B cell (primary cell): Measurements from ENCODE around the gene GULP1. TPM values are rescaled to one million over a fixed set of nuclear protein-coding genes. Genes with fewer than 3 reads are reported as not detected.

Source experiments
- ATAC-seq: fragments of 200-7000 bp; cut with Tn5 transposase; one replicate; pipeline ENCODE4 v1.10.0; 2021; ENCODE audit warnings: low read depth, mild to moderate bottlenecking, moderate number of reproducible peaks, moderate library complexity
- CTCF ChIA-PET: fragments of 350-600 bp; sonication (Branson Sonifier 250); formaldehyde crosslinking; loops from one replicate; lab custom pipeline; 2021; ENCODE audit warnings: antibody characterized with exemption, inconsistent platforms; lab: Charles Lee
- POLR2A ChIA-PET: fragments of 350-600 bp; sonication (Branson Sonifier 250); formaldehyde crosslinking; loops from one replicate; lab custom pipeline; 2021; ENCODE audit warnings: antibody characterized with exemption; lab: Charles Lee
- DNase-seq: peaks from one replicate; pipeline ENCODE4 v3.0.0; 2013
- H2AFZ ChIP-seq: 2 replicates; pipeline ENCODE4 v1.6.1; 2012; ENCODE audit warnings: mild to moderate bottlenecking, low read depth, low read length; ENCODE audit not compliant: insufficient read depth, poor library complexity, severe bottlenecking
- H3K27ac ChIP-seq, 2 donors: 1 replicate in 1 of 2; 2 replicates in 1 of 2; pipeline ENCODE4 v1.5.1; 2012 to 2013; ENCODE audit warnings: low read length in 2 of 2, mild to moderate bottlenecking in 2 of 2, moderate library complexity in 1 of 2
- H3K27me3 ChIP-seq, 4 experiments: fragments of 200-600 bp in 1 of 4; sonication (generic) in 1 of 4; replicated peaks in 1 of 4; 1 replicate in 2 of 4; 2 replicates in 2 of 4; pipeline versions ENCODE4 v1.6.1 to v1.7.0; 2013 to 2016; ENCODE audit warnings: low read length in 3 of 4, mild to moderate bottlenecking in 2 of 4, mixed read lengths in 1 of 4, moderate library complexity in 1 of 4; ENCODE audit not compliant: insufficient read depth in 4 of 4, control insufficient read depth in 3 of 4; ENCODE audit errors: control extremely low read depth in 1 of 4
- H3K36me3 ChIP-seq, 2 experiments: replicated peaks in 1 of 2; 1 replicate in 1 of 2; 2 replicates in 1 of 2; pipeline versions ENCODE4 v1.6.1 to v1.7.1; 2013; ENCODE audit warnings: low read length in 1 of 2; ENCODE audit not compliant: insufficient read depth in 2 of 2, control insufficient read depth in 1 of 2; ENCODE audit errors: control extremely low read depth in 1 of 2, extremely low read depth in 1 of 2
- H3K4me1 ChIP-seq, 2 donors: fragments of 200-600 bp in 1 of 2; sonication (generic) in 1 of 2; 1 replicate in 1 of 2; 2 replicates in 1 of 2; pipeline versions ENCODE4 v1.5.1 to v1.6.1; 2013 to 2017; ENCODE audit warnings: low read length in 2 of 2; ENCODE audit not compliant: control insufficient read depth in 2 of 2, insufficient read depth in 2 of 2
- H3K4me2 ChIP-seq: replicated peaks from 2 replicates; pipeline ENCODE3; 2012; ENCODE audit warnings: mild to moderate bottlenecking, low read depth, low read length; ENCODE audit not compliant: poor library complexity, severe bottlenecking
- H3K4me3 ChIP-seq, 5 experiments: fragments of 200-600 bp in 1 of 5; sonication (generic) in 1 of 5; 1 replicate in 3 of 5; 2 replicates in 2 of 5; pipeline versions ENCODE4 v1.5.1 to v1.7.0; 2011 to 2016; ENCODE audit warnings: low read length in 4 of 5, mild to moderate bottlenecking in 4 of 5, low read depth in 2 of 5, control low read depth in 1 of 5, moderate library complexity in 1 of 5; ENCODE audit not compliant: insufficient read depth in 1 of 5; ENCODE audit errors: control extremely low read depth in 1 of 5, extremely low read depth in 1 of 5
- H3K79me2 ChIP-seq: fragments of 200-600 bp; sonication (generic); one replicate; pipeline ENCODE4 v1.6.0; 2016; ENCODE audit warnings: low read length; ENCODE audit not compliant: control insufficient read depth, insufficient read depth
- H3K9ac ChIP-seq: fragments of 200-600 bp; sonication (generic); 2 replicates; pipeline ENCODE4 v1.6.1; 2017; ENCODE audit warnings: mild to moderate bottlenecking, low read length, moderate library complexity
- H3K9me3 ChIP-seq, 3 donors: one replicate each; pipeline versions ENCODE4 v1.6.1 to v1.7.1; 2013; ENCODE audit warnings: low read length in 2 of 3; ENCODE audit not compliant: control insufficient read depth in 2 of 3, insufficient read depth in 1 of 3; ENCODE audit errors: control extremely low read depth in 1 of 3
- H4K20me1 ChIP-seq: 2 replicates; pipeline ENCODE4 v1.6.0; 2012; ENCODE audit warnings: mild to moderate bottlenecking, low read length; ENCODE audit not compliant: insufficient read depth, control insufficient read depth, poor library complexity, severe bottlenecking
- H3K27ac Mint-ChIP-seq: one replicate; pipeline ENCODE4 v1.8.0; 2021; ENCODE audit warnings: mixed read lengths
- H3K27me3 Mint-ChIP-seq: one replicate; pipeline ENCODE4 v1.8.0; 2021; ENCODE audit warnings: mixed read lengths
- H3K4me1 Mint-ChIP-seq: one replicate; pipeline ENCODE4 v1.8.0; 2021; ENCODE audit warnings: mixed read lengths
- H3K4me3 Mint-ChIP-seq: one replicate; pipeline ENCODE4 v1.8.0; 2021; ENCODE audit warnings: mixed read lengths
- H3K9me3 Mint-ChIP-seq: one replicate; pipeline ENCODE4 v1.8.0; 2022; ENCODE audit warnings: mixed read lengths; ENCODE audit not compliant: insufficient read depth
- CTCF ChIP-seq: fragments of 200-600 bp; IDR thresholded peaks from one replicate; pipeline ENCODE4 v1.8.0; 2022; ENCODE audit warnings: antibody characterized with exemption, mild to moderate bottlenecking
- EZH2 ChIP-seq: IDR thresholded peaks from 2 replicates; pipeline ENCODE4 v1.6.1; 2012; ENCODE audit warnings: borderline replicate concordance, low read depth, mild to moderate bottlenecking, moderate library complexity, low read length; ENCODE audit not compliant: insufficient read depth, poor library complexity, severe bottlenecking
- WGBS: methylation state at CpG from one replicate; pipeline ENCODE4 v1.1.5; 2013; ENCODE audit warnings: missing lambda C conversion rate; ENCODE audit not compliant: insufficient coverage; 5-methylcytosine and 5-hydroxymethylcytosine counted together
- intact Hi-C: fragments of 100-400 bp; cut with micrococcal nuclease; formaldehyde crosslinking; loops from one replicate; pipeline ENCODE4 v1.10.0; 2022
- polyA plus RNA-seq: library from polyadenylated mRNA; depleted of rRNA; stranded (reverse); fragments of >200 nt; gene quantifications from 2 replicates; pipeline ENCODE4 v1.2.3, GENCODE V29; 2012
- total RNA-seq, 2 donors: library from RNA; stranded (reverse); fragments of 120-200 nt in 1 of 2; gene quantifications; 1 replicate in 1 of 2; 2 replicates in 1 of 2; pipeline versions ENCODE4 v1.2.3 to v1.2.4, GENCODE V29; 2013 to 2022

Gene GULP1
- total and polyA plus RNA-seq, 2 donors (not counting 1 experiment from before 2014, with no cell fraction given): not detected

GRCh38 chr2:188527581-188527993 lies 235.9 kb downstream of the GULP1 start:
- Histone ChIP-seq H2AFZ (no peak overlapping the region), H3K9ac (no peak overlapping the region), H3K4me3 (no peak overlapping the region), H3K27ac (no peak overlapping the region), H3K27me3 (no peaks in the 10 kb centered on the region), H3K4me2 (no peak overlapping the region), H3K36me3 (no peaks in the 10 kb centered on the region), H3K4me1 (no peaks in the 10 kb centered on the region), H3K9me3 (no peaks in the 10 kb centered on the region), H4K20me1 (no peaks in the 10 kb centered on the region), H3K79me2 (no peaks in the 10 kb centered on the region)
- no peaks in the 10 kb centered on the region for H3K27me3 Mint-ChIP-seq
- ATAC-seq (no peak), DNase-seq (no peak)
- POLR2A ChIA-PET: no interaction called here
- intact Hi-C loops: no loop called here
- no CpG with 5 or more reads among the region's 5 CpGs for WGBS
- CTCF ChIA-PET: no interaction called here
- TF ChIP-seq CTCF (no peak), EZH2 (no peak)
- H3K27ac Mint-ChIP-seq: no peak overlapping the region
- H3K4me1 Mint-ChIP-seq: no peaks in the 10 kb centered on the region
- H3K9me3 Mint-ChIP-seq: no peaks in the 10 kb centered on the region
- H3K4me3 Mint-ChIP-seq: no peak overlapping the region

GRCh38 chr2:188529710-188530109 lies 238.0 kb downstream of the GULP1 start:
- Histone ChIP-seq H3K79me2 (no peaks in the 10 kb centered on the region), H3K27me3 (no peaks in the 10 kb centered on the region), H3K27ac (no peak overlapping the region), H3K4me3 (no peak overlapping the region), H4K20me1 (no peaks in the 10 kb centered on the region), H3K9me3 (no peaks in the 10 kb centered on the region), H3K36me3 (no peaks in the 10 kb centered on the region), H2AFZ (no peak overlapping the region), H3K4me2 (no peak overlapping the region), H3K4me1 (no peaks in the 10 kb centered on the region), H3K9ac (no peak overlapping the region)
- DNase-seq (no peak), ATAC-seq (no peak)
- no peaks in the 10 kb centered on the region for H3K4me1 Mint-ChIP-seq
- H3K9me3 Mint-ChIP-seq: no peaks in the 10 kb centered on the region
- TF ChIP-seq EZH2 (no peak), CTCF (no peak)
- POLR2A ChIA-PET: no interaction called here
- H3K27ac Mint-ChIP-seq: no peak overlapping the region
- CTCF ChIA-PET: no interaction called here
- WGBS: 88% methylated on average over 1 of the region's 1 CpG
- intact Hi-C loops: no loop called here
- H3K4me3 Mint-ChIP-seq: no peak overlapping the region
- no peaks in the 10 kb centered on the region for H3K27me3 Mint-ChIP-seq
